Measurements from ENCODE around the gene SLC39A3.

The SLC39A3 gene

GRCh38 chr19:2768365-2769132 is 28.7 kb upstream of the SLC39A3 start:
- no peak for DNase-seq (ENCODE audit: low spot score)

- no peak for DNase-seq (ENCODE audit: low spot score)
Observed at GRCh38 chr19:2767688-2768087, 27.9 kb upstream of the SLC39A3 start.

GRCh38 chr19:2766594-2767372 is 27.0 kb upstream of the SLC39A3 start:
- no peak for DNase-seq (ENCODE audit: low spot score)

GRCh38 chr19:2765376-2765775 is 25.6 kb upstream of the SLC39A3 start:
- no peak for DNase-seq (ENCODE audit: low spot score)

- no peak for DNase-seq (ENCODE audit: low spot score)
Observed at GRCh38 chr19:2764945-2765344, 25.1 kb upstream of the SLC39A3 start.

GRCh38 chr19:2763687-2764086 is 23.9 kb upstream of the SLC39A3 start:
- DNase-seq (ENCODE audit: low spot score) = no peak

GRCh38 chr19:2762783-2763496 is 23.1 kb upstream of the SLC39A3 start:
- no peak for DNase-seq (ENCODE audit: low spot score)

- DNase-seq (ENCODE audit: low spot score) = no peak
Observed at GRCh38 chr19:2761876-2762782, 22.3 kb upstream of the SLC39A3 start.

GRCh38 chr19:2761309-2761677 is 21.5 kb upstream of the SLC39A3 start:
- DNase-seq (ENCODE audit: low spot score) = no peak

- no peak for DNase-seq (ENCODE audit: low spot score)
Observed at GRCh38 chr19:2759965-2760364, 20.1 kb upstream of the SLC39A3 start.

GRCh38 chr19:2759362-2759761 is 19.5 kb upstream of the SLC39A3 start:
- DNase-seq (ENCODE audit: low spot score) = no peak

GRCh38 chr19:2758601-2759313 is 18.9 kb upstream of the SLC39A3 start:
- DNase-seq (ENCODE audit: low spot score) = no peak

- no peak for DNase-seq (ENCODE audit: low spot score)
Observed at GRCh38 chr19:2756921-2757881, 17.4 kb upstream of the SLC39A3 start.

- no peak for DNase-seq (ENCODE audit: low spot score)
Observed at GRCh38 chr19:2756477-2756876, 16.7 kb upstream of the SLC39A3 start.

GRCh38 chr19:2755811-2756210 is 16.0 kb upstream of the SLC39A3 start:
- DNase-seq (ENCODE audit: low spot score) = no peak

GRCh38 chr19:2755448-2755705 is 15.6 kb upstream of the SLC39A3 start:
- no peak for DNase-seq (ENCODE audit: low spot score)

GRCh38 chr19:2754659-2755447 is 15.0 kb upstream of the SLC39A3 start:
- DNase-seq (ENCODE audit: low spot score) = no peak

GRCh38 chr19:2751438-2751830 is 11.6 kb upstream of the SLC39A3 start:
- no peak for DNase-seq (ENCODE audit: low spot score)

GRCh38 chr19:2750808-2751437 is 11.1 kb upstream of the SLC39A3 start:
- no peak for DNase-seq (ENCODE audit: low spot score)

Data from CD4-positive, alpha-beta T cell treated with Interleukin-15 for 4 hours (primary cell).